PFSK-1 (cell line): ENCODE data around the gene CACNA1D.

Source experiments
- FOXP2 ChIP-seq: optimal IDR thresholded peaks from 2 replicates; pipeline ENCODE3; 2011; ENCODE audit warnings: borderline replicate concordance, control low read depth, inconsistent platforms; ENCODE audit not compliant: insufficient read depth; ENCODE audit errors: extremely low read length, extremely low read depth
- POLR2AphosphoS5 ChIP-seq: IDR thresholded peaks from 2 replicates; pipeline ENCODE4 v1.6.1; 2012; ENCODE audit warnings: low read depth, mild to moderate bottlenecking, control low read depth, low read length, moderate library complexity
- SIN3A ChIP-seq: IDR thresholded peaks from 2 replicates; pipeline ENCODE4 v1.6.1; 2012; ENCODE audit warnings: mild to moderate bottlenecking, low read length, moderate library complexity, borderline replicate concordance; ENCODE audit not compliant: insufficient read depth
- TAF1 ChIP-seq: IDR thresholded peaks from 2 replicates; pipeline ENCODE4 v1.6.1; 2012; ENCODE audit warnings: low read length, control low read depth, borderline replicate concordance; ENCODE audit not compliant: insufficient read depth
- TF ChIP-seq, protein P1 (sequence below), 2 experiments: IDR thresholded peaks; 2 replicates each; pipeline versions ENCODE4 v1.6.1 to v1.8.0; 2011 to 2012; ENCODE audit warnings: low read depth in 2 of 2, low read length in 2 of 2, control low read depth in 1 of 2, inconsistent platforms in 1 of 2, mild to moderate bottlenecking in 1 of 2, moderate library complexity in 1 of 2; ENCODE audit not compliant: insufficient read depth in 1 of 2

Gene CACNA1D

DNA sequence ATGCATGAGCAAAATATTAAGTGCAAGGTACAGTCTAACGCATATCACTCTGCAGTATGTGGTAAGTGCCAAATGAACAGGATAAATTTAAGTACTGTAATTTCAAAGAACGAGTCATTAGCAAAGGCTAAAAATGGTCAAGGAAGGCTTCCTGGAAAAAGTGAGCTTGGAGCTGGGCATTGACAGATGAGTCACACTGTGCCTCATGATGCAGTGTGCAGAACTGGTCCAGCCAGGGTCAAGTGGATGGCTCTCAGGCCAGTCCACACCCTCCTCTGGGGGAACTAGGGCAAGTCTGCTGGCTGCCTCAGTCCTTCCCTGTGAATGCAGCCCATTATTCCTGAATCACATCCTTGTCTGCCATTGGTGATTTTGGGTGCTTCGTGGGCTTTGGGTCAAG is 76.3 kb downstream of the CACNA1D start:
- TF ChIP-seq, protein P1, sequence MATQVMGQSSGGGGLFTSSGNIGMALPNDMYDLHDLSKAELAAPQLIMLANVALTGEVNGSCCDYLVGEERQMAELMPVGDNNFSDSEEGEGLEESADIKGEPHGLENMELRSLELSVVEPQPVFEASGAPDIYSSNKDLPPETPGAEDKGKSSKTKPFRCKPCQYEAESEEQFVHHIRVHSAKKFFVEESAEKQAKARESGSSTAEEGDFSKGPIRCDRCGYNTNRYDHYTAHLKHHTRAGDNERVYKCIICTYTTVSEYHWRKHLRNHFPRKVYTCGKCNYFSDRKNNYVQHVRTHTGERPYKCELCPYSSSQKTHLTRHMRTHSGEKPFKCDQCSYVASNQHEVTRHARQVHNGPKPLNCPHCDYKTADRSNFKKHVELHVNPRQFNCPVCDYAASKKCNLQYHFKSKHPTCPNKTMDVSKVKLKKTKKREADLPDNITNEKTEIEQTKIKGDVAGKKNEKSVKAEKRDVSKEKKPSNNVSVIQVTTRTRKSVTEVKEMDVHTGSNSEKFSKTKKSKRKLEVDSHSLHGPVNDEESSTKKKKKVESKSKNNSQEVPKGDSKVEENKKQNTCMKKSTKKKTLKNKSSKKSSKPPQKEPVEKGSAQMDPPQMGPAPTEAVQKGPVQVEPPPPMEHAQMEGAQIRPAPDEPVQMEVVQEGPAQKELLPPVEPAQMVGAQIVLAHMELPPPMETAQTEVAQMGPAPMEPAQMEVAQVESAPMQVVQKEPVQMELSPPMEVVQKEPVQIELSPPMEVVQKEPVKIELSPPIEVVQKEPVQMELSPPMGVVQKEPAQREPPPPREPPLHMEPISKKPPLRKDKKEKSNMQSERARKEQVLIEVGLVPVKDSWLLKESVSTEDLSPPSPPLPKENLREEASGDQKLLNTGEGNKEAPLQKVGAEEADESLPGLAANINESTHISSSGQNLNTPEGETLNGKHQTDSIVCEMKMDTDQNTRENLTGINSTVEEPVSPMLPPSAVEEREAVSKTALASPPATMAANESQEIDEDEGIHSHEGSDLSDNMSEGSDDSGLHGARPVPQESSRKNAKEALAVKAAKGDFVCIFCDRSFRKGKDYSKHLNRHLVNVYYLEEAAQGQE (IDR thresholded peaks at IDR 0.05; ENCODE audit: insufficient read depth in 1 of 2, low read depth in 2 of 2, low read length in 2 of 2): no peak
- no peak for TF ChIP-seq TAF1
- no peak for TF ChIP-seq FOXP2
- no peak for TF ChIP-seq SIN3A
- TF ChIP-seq POLR2AphosphoS5: no peak

DNA sequence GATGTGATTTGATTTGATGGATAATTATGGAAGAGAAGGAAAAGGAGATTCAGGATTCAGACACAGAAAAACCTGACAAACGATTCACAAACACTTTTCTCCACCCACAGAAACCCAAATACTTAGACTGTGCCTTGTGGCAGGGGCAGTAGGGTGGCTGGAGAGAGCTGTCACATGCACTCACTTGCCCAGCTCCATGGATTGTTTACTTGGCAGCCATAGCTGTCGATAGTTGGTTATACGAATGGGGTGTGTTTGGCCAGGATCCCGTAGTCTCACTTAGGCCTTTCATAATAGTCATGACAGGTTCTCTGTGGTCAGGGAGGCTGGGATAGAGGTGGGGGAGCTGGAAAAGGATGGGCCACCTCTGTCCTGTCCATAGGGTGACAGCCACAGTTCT is 76.9 kb downstream of the CACNA1D start:
- TF ChIP-seq FOXP2 (no peak), SIN3A (no peak), POLR2AphosphoS5 (no peak), TAF1 (no peak)
- TF ChIP-seq, protein P1 (IDR thresholded peaks at IDR 0.05; ENCODE audit: insufficient read depth in 1 of 2, low read depth in 2 of 2, low read length in 2 of 2): no peak

DNA sequence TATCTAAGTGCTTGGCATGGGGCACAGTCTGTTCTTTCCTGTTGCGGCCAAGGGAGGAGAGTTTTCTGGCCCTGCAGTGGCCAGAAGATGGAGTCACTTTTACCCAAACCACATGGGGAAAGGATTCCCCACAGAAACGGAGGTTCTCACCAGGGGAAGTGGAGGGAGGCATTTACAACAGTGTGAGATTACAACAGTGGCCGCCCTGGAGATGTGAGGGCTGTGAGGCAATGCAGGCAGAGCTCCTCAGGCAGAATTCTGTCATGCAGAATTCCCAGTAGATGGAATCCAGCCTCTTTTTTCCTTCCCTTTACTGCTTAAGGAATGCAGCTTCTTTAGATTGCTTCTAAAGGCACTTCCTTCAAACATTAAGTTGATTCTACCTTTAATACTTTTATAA is 83.1 kb downstream of the CACNA1D start:
- TF ChIP-seq FOXP2 (no peak), TAF1 (no peak), POLR2AphosphoS5 (no peak)
- TF ChIP-seq, protein P1 (IDR thresholded peaks at IDR 0.05; ENCODE audit: insufficient read depth in 1 of 2, low read depth in 2 of 2, low read length in 2 of 2): no peak

DNA sequence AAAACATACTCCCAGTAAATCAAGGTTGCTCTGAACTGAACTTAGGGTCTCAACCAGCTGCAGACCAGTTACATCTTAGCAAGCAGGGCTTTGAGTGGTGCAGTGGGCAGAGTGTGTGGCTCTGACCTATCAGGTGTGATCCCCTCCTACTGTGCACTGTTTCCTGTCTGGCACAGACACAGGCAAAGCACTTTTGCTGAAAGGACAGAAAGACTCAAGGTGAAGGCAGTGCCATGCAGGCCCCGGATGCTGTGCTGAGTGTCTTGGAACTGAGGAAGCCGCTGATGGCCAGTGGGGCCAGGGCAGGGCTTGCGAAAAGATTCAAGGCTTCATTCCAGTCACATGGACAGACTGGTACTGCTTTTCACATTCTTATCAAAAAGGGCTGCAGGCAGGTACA is 85.2 kb downstream of the CACNA1D start:
- TF ChIP-seq POLR2AphosphoS5: no peak
- TF ChIP-seq TAF1: no peak
- TF ChIP-seq, protein P1 (IDR thresholded peaks at IDR 0.05; ENCODE audit: insufficient read depth in 1 of 2, low read depth in 2 of 2, low read length in 2 of 2): no peak
- TF ChIP-seq SIN3A: no peak
- TF ChIP-seq FOXP2: no peak

DNA sequence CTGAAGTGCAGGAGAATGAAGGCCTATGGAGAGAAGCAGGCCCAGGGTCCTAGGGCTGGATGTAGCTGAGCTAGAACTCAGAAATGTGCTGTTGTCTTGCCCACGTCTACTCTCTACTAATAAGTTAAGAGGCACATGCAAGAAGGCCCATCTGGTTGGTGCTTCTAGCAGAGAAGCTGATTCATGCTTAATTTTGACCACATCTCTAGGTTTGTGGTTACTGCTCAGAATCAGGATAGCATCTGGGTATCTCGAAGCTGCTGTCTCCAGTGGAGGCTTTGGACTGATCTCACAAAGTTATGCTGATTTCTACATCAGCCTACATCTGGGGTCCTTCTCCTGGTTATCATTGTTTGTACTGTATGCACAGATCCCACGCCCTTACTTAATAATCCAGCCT is 87.3 kb downstream of the CACNA1D start:
- no peak for TF ChIP-seq POLR2AphosphoS5
